HCT116 (cell line): ENCODE data around the gene ABHD2. TPM values are rescaled to one million over a fixed set of nuclear protein-coding genes. Genes with fewer than 3 reads are reported as not detected.

Source experiments
- ATAC-seq: fragments of 200-7000 bp; cut with Tn5 transposase; 2 replicates; pipeline ENCODE4 v1.9.1; 2020; ENCODE audit warnings: mild to moderate bottlenecking, moderate library complexity
- BruUV-seq: library from RNA; stranded (reverse); fragments of 400-500 nt; replicated peaks from 2 replicates; lab custom pipeline; 2021; lab: Mats Ljungman, UMichigan
- CTCF ChIA-PET: fragments of 300-600 bp; sonication (Branson Sonifier 250); formaldehyde crosslinking; loops from one replicate; lab custom pipeline; 2021; ENCODE audit warnings: antibody characterized with exemption; lab: Charles Lee
- POLR2A ChIA-PET: fragments of 300-600, 350-600 bp; sonication (Branson Sonifier 250); formaldehyde crosslinking; loops from one replicate; lab custom pipeline; 2021; ENCODE audit warnings: antibody characterized with exemption; lab: Charles Lee
- RAD21 ChIA-PET, 2 experiments: fragments of 300-600 bp; sonication (Branson Sonifier 250); formaldehyde crosslinking; loops; one replicate each; lab custom pipeline; 2023; ENCODE audit warnings: low total read pairs in 2 of 2; ENCODE audit not compliant: uncharacterized antibody in 2 of 2, unreplicated experiment in 2 of 2, low non-redundant PET in 1 of 2; lab: Charles Lee
- DNase-seq: peaks from one replicate; pipeline ENCODE4 v3.0.0-alpha.2; 2010; ENCODE audit warnings: low read depth, low spot score
- H2AFZ ChIP-seq: fragments of 200-600 bp; shearing (Covaris generic), sonication (generic); 2 replicates; pipeline ENCODE4 v1.6.1; 2017; ENCODE audit warnings: low read depth, mixed run types, mixed read lengths, antibody characterized with exemption, low read length; ENCODE audit not compliant: poor library complexity, severe bottlenecking
- H3K27ac ChIP-seq: 2 replicates; pipeline ENCODE4 v1.5.1; 2012; ENCODE audit warnings: low read depth, low read length
- H3K27me3 ChIP-seq: fragments of 200-600 bp; sonication (generic); 2 replicates; pipeline ENCODE4 v1.6.1; 2016; ENCODE audit warnings: mixed run types, low read length, mixed read lengths; ENCODE audit not compliant: insufficient read depth
- H3K36me3 ChIP-seq, 2 experiments: fragments of 200-500 bp in 1 of 2; fragments of 200-600 bp in 1 of 2; sonication (Bioruptor generic) in 1 of 2; sonication (generic) in 1 of 2; 2 replicates each; pipeline versions ENCODE4 v1.5.1 to v1.6.1; 2014 to 2016; ENCODE audit warnings: low read length in 2 of 2, inconsistent platforms in 1 of 2, mixed read lengths in 1 of 2, mixed run types in 1 of 2; ENCODE audit not compliant: insufficient read depth in 2 of 2, control insufficient read depth in 1 of 2
- H3K4me1 ChIP-seq, 2 experiments: fragments of 200-600 bp in 1 of 2; sonication (generic) in 1 of 2; 2 replicates each; pipeline versions ENCODE4 v1.5.1 to v1.6.1; 2012 to 2017; ENCODE audit warnings: low read length in 2 of 2, inconsistent platforms in 1 of 2, mild to moderate bottlenecking in 1 of 2, mixed read lengths in 1 of 2, mixed run types in 1 of 2, moderate library complexity in 1 of 2; ENCODE audit not compliant: insufficient read depth in 2 of 2, control insufficient read depth in 1 of 2
- H3K4me2 ChIP-seq: fragments of 200-600 bp; sonication (generic); 2 replicates; pipeline ENCODE4 v1.6.1; 2017; ENCODE audit warnings: mixed run types, low read length, mixed read lengths
- H3K4me3 ChIP-seq, 2 experiments: fragments of 200-600 bp in 1 of 2; sonication (generic) in 1 of 2; replicated peaks in 1 of 2; 2 replicates each; pipeline ENCODE4 v1.5.1; 2011 to 2016; ENCODE audit warnings: low read length in 2 of 2, control low read depth in 1 of 2, low read depth in 1 of 2, mild to moderate bottlenecking in 1 of 2, mixed read lengths in 1 of 2, mixed run types in 1 of 2
- H3K79me2 ChIP-seq: fragments of 200-600 bp; sonication (generic); 2 replicates; pipeline ENCODE4 v1.6.1; 2017; ENCODE audit warnings: mild to moderate bottlenecking, mixed run types, low read length, moderate library complexity, mixed read lengths; ENCODE audit not compliant: insufficient read depth
- H3K9ac ChIP-seq: fragments of 200-600 bp; sonication (generic); 2 replicates; pipeline ENCODE4 v1.6.1; 2016; ENCODE audit warnings: low read length, mixed read lengths
- H3K9me2 ChIP-seq: fragments of 200-600 bp; sonication (generic), shearing (Covaris generic); 2 replicates; pipeline ENCODE4 v1.6.1; 2017; ENCODE audit warnings: mixed run types, mild to moderate bottlenecking, moderate library complexity; ENCODE audit not compliant: insufficient read depth
- H3K9me3 ChIP-seq, 2 experiments: fragments of 200-500 bp in 1 of 2; fragments of 200-600 bp in 1 of 2; sonication (Bioruptor generic) in 1 of 2; sonication (generic) in 1 of 2; 2 replicates each; pipeline ENCODE4 v1.6.1; 2014 to 2017; ENCODE audit warnings: low read length in 2 of 2, mixed read lengths in 2 of 2, inconsistent platforms in 1 of 2, low read depth in 1 of 2, mild to moderate bottlenecking in 1 of 2, mixed run types in 1 of 2, moderate library complexity in 1 of 2; ENCODE audit not compliant: control insufficient read depth in 1 of 2, insufficient read depth in 1 of 2
- H4K20me1 ChIP-seq: fragments of 200-600 bp; sonication (generic), shearing (Covaris generic); 2 replicates; pipeline ENCODE4 v1.6.1; 2017; ENCODE audit warnings: mixed run types, mild to moderate bottlenecking, moderate library complexity; ENCODE audit not compliant: insufficient read depth
- CBX3 ChIP-seq: IDR thresholded peaks from 2 replicates; pipeline ENCODE4 v1.6.1; 2012; ENCODE audit warnings: low read depth
- CTCF ChIP-seq, 3 experiments: fragments of 200-600 bp in 1 of 3; sonication (generic) in 1 of 3; IDR thresholded peaks in 2 of 3; conservative IDR thresholded peaks in 1 of 3; 2 replicates each; pipeline ENCODE4 v1.5.1; 2012 to 2017; ENCODE audit warnings: low read depth in 2 of 3, low read length in 2 of 3, antibody characterized with exemption in 1 of 3, borderline replicate concordance in 1 of 3, control low read depth in 1 of 3, mild to moderate bottlenecking in 1 of 3, mixed read lengths in 1 of 3, mixed run types in 1 of 3, moderate library complexity in 1 of 3; ENCODE audit not compliant: insufficient read depth in 1 of 3
- EGR1 ChIP-seq: IDR thresholded peaks from 2 replicates; pipeline ENCODE4 v1.6.1; 2012; ENCODE audit warnings: low read depth
- EZH2 ChIP-seq: fragments of 200-600 bp; sonication (generic); IDR thresholded peaks from 2 replicates; pipeline ENCODE4 v1.6.1; 2017; ENCODE audit warnings: antibody characterized with exemption, mixed run types
- EZH2phosphoT487 ChIP-seq: fragments of 200-600 bp; IDR thresholded peaks from 2 replicates; pipeline ENCODE4 v1.6.1; 2018; ENCODE audit warnings: antibody characterized with exemption, borderline replicate concordance
- FOSL1 ChIP-seq: IDR thresholded peaks from 2 replicates; pipeline ENCODE4 v1.6.1; 2012; ENCODE audit warnings: low read depth
- POLR2AphosphoS5 ChIP-seq: IDR thresholded peaks from 2 replicates; pipeline ENCODE4 v1.6.1; 2011; ENCODE audit warnings: mild to moderate bottlenecking, low read depth, low read length, moderate library complexity
- RAD21 ChIP-seq: IDR thresholded peaks from 2 replicates; pipeline ENCODE4 v1.6.1; 2012; ENCODE audit warnings: low read depth, mild to moderate bottlenecking
- REST ChIP-seq: IDR thresholded peaks from 2 replicates; pipeline ENCODE4 v1.6.1; 2012; ENCODE audit warnings: low read depth
- SIN3A ChIP-seq: IDR thresholded peaks from 2 replicates; pipeline ENCODE4 v1.6.1; 2012; ENCODE audit warnings: low read depth
- SRF ChIP-seq: IDR thresholded peaks from 2 replicates; pipeline ENCODE4 v1.6.1; 2012; ENCODE audit warnings: low read depth
- ZBTB33 ChIP-seq: IDR thresholded peaks from 2 replicates; pipeline ENCODE4 v1.6.1; 2011; ENCODE audit warnings: mild to moderate bottlenecking, low read length, moderate library complexity; ENCODE audit not compliant: insufficient replicate concordance; ENCODE audit errors: extremely low read depth
- ZFX ChIP-seq: fragments of 450-650 bp; IDR thresholded peaks from 2 replicates; pipeline ENCODE4 v1.6.1; 2017
- ZNF274 ChIP-seq: fragments of 200-500 bp; sonication (Bioruptor generic); IDR thresholded peaks from 2 replicates; pipeline ENCODE4 v1.6.1; 2014; ENCODE audit warnings: mild to moderate bottlenecking, low read depth, low read length, inconsistent platforms
- intact Hi-C: fragments of 100-400 bp; cut with micrococcal nuclease; formaldehyde crosslinking; loops from 2 replicates; pipeline ENCODE4 v1.10.0; 2022
- total RNA-seq: library from RNA; stranded (reverse); gene quantifications from one replicate; pipeline ENCODE4 v1.2.1, GENCODE V29; 2021; ENCODE audit not compliant: unreplicated experiment
- TF ChIP-seq, protein P1 (sequence below): IDR thresholded peaks from 2 replicates; pipeline ENCODE4 v1.6.1; 2012
- TF ChIP-seq, protein P2 (sequence below): IDR thresholded peaks from 2 replicates; pipeline ENCODE4 v1.6.1; 2012

ABHD2 gene
- total RNA-seq, 1 experiment from 2014 or later = 40.8 TPM

DNA sequence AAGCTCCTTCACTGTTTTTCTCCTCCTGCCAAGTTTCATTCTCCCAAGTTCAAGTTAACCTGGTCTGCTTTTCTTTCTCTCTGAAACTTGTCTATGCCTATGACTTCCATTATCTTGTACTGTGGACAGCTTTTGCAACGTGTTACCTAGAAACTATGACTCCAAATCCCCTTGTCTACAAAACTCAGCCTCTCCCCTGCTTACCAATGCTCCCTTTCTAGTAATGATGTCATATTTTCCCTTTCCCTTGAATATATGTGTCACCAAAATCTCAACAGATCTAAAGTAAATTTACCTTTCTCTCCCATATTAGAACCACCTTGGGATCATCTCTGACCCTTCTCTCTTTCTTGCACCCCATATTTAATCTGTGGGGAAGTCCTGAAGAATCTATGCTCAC, 10.5 kb upstream of the ABHD2 start:
- Histone ChIP-seq H2AFZ (no peak overlapping the region), H3K4me3 (no peak overlapping the region), H3K4me1 (peaks cover 0 to 9% of the 10 kb centered on the region in 2 experiments; a peak in 2 of 4 replicates), H4K20me1 (no peaks in the 10 kb centered on the region), H3K27me3 (no peaks in the 10 kb centered on the region), H3K27ac (no peak overlapping the region), H3K79me2 (no peaks in the 10 kb centered on the region), H3K4me2 (no peak overlapping the region), H3K9ac (no peak overlapping the region), H3K9me2 (no peaks in the 10 kb centered on the region), H3K9me3 (no peaks in the 10 kb centered on the region), H3K36me3 (no peaks in the 10 kb centered on the region)
- RAD21 ChIA-PET = no interaction called here
- BruUV-seq = no TSS peak
- DNase-seq (no peak), ATAC-seq (no peak)
- TF ChIP-seq EGR1 (no peak), ZNF274 (no peak), REST (no peak), RAD21 (no peak), EZH2 (no peak), CTCF (IDR thresholded peaks at IDR 0.05 in 2 of 3, conservative IDR thresholded peaks at IDR 0.05 in 1 of 3; ENCODE audit: borderline replicate concordance in 1 of 3, insufficient read depth in 1 of 3, low read depth in 2 of 3, low read length in 2 of 3) (no peak), ZBTB33 (no peak), CBX3 (no peak), FOSL1 (no peak), SIN3A (no peak), EZH2phosphoT487 (no peak), POLR2AphosphoS5 (no peak), SRF (no peak), ZFX (no peak)
- TF ChIP-seq, protein P1, sequence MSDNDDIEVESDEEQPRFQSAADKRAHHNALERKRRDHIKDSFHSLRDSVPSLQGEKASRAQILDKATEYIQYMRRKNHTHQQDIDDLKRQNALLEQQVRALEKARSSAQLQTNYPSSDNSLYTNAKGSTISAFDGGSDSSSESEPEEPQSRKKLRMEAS = no peak
- TF ChIP-seq, protein P2, sequence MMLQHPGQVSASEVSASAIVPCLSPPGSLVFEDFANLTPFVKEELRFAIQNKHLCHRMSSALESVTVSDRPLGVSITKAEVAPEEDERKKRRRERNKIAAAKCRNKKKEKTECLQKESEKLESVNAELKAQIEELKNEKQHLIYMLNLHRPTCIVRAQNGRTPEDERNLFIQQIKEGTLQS = no peak
- intact Hi-C loops = loop anchor here (5.0 kb wide), 1 partner anchor 50 kb away; no protein-coding TSS in a partner anchor
- POLR2A ChIA-PET = no interaction called here
- CTCF ChIA-PET = no interaction called here
